CD4-positive, alpha-beta T cell (primary cell): Measurements from ENCODE around the gene TUT1. TPM values are rescaled to one million over a fixed set of nuclear protein-coding genes. Genes with fewer than 3 reads are reported as not detected.

Experiments
- ATAC-seq: fragments of 200-7000 bp; cut with Tn5 transposase; one replicate; pipeline ENCODE4 v1.10.0; 2022; ENCODE audit warnings: mild to moderate bottlenecking; ENCODE audit not compliant: poor library complexity
- CTCF ChIA-PET: fragments of 350-600 bp; sonication (Branson Sonifier 250); formaldehyde crosslinking; loops from one replicate; lab custom pipeline; 2021; ENCODE audit warnings: antibody characterized with exemption, inconsistent platforms; lab: Charles Lee
- POLR2A ChIA-PET: fragments of 350-600 bp; sonication (Branson Sonifier 250); formaldehyde crosslinking; loops from one replicate; lab custom pipeline; 2021; ENCODE audit warnings: antibody characterized with exemption, inconsistent platforms; lab: Charles Lee
- DNase-seq, 14 experiments: peaks; one replicate each; pipeline ENCODE4 v3.0.0-alpha.2; 2013 to 2020; ENCODE audit warnings: mixed read lengths in 2 of 14
- H3K27ac ChIP-seq, 2 donors: one replicate each; pipeline versions ENCODE4 v1.5.1 to v1.7.0; 2013; ENCODE audit warnings: low read length in 2 of 2, low read depth in 1 of 2, mild to moderate bottlenecking in 1 of 2
- H3K27me3 ChIP-seq, 2 experiments: 1 replicate in 1 of 2; 2 replicates in 1 of 2; pipeline versions ENCODE4 v1.6.1 to v1.7.0; 2013; ENCODE audit warnings: low read length in 2 of 2, control low read depth in 1 of 2, mild to moderate bottlenecking in 1 of 2, moderate library complexity in 1 of 2; ENCODE audit not compliant: insufficient read depth in 2 of 2, control insufficient read depth in 1 of 2
- H3K36me3 ChIP-seq: one replicate; pipeline ENCODE4 v1.6.1; 2013; ENCODE audit warnings: low read length, control low read depth; ENCODE audit not compliant: insufficient read depth
- H3K4me1 ChIP-seq: one replicate; pipeline ENCODE4 v1.6.1; 2013; ENCODE audit warnings: low read length, control low read depth; ENCODE audit not compliant: insufficient read depth
- H3K4me3 ChIP-seq: one replicate; pipeline ENCODE4 v1.5.1; 2013; ENCODE audit warnings: mild to moderate bottlenecking, low read length, moderate library complexity
- H3K9me3 ChIP-seq, 2 experiments: 1 replicate in 1 of 2; 2 replicates in 1 of 2; pipeline versions ENCODE4 v1.6.1 to v1.7.0; 2013; ENCODE audit warnings: low read length in 2 of 2, mild to moderate bottlenecking in 2 of 2, control low read depth in 1 of 2, moderate library complexity in 1 of 2; ENCODE audit not compliant: control insufficient read depth in 1 of 2, insufficient read depth in 1 of 2
- H3K27ac Mint-ChIP-seq: one replicate; pipeline ENCODE4 v1.8.0; 2020; ENCODE audit warnings: mixed read lengths
- H3K27me3 Mint-ChIP-seq: one replicate; pipeline ENCODE4 v1.8.0; 2021; ENCODE audit warnings: mixed read lengths
- H3K36me3 Mint-ChIP-seq: one replicate; pipeline ENCODE4 v1.8.0; 2021; ENCODE audit warnings: low read depth, mixed read lengths
- H3K4me1 Mint-ChIP-seq: one replicate; pipeline ENCODE4 v1.8.0; 2021; ENCODE audit warnings: low read depth, mixed read lengths
- H3K4me3 Mint-ChIP-seq: one replicate; pipeline ENCODE4 v1.8.0; 2020; ENCODE audit warnings: mild to moderate bottlenecking, mixed read lengths
- H3K9me3 Mint-ChIP-seq: one replicate; pipeline ENCODE4 v1.8.0; 2020; ENCODE audit warnings: mixed read lengths
- CTCF ChIP-seq: fragments of 200-600 bp; IDR thresholded peaks from one replicate; pipeline ENCODE4 v1.8.0; 2022; ENCODE audit warnings: antibody characterized with exemption, mild to moderate bottlenecking
- intact Hi-C, 2 experiments: fragments of 100-400 bp; cut with DNase I in 1 of 2; cut with micrococcal nuclease in 1 of 2; formaldehyde crosslinking; loops; one replicate each; pipeline versions ENCODE4 v1.15.1 to v1.9.0; 2023 to 2025; cut with DNase I, micrococcal nuclease
- total RNA-seq, 174 experiments: library from RNA in 2 of 174; stranded (reverse) in 2 of 174; gene quantifications; one replicate each; pipeline ENCODE4 v1.2.3 and lab custom pipeline; 2021 to 2026

TUT1 gene
- total RNA-seq, 2 experiments from 2014 or later = 25.5 to 26.2 TPM

GRCh38 chr11:62608776-62609175 is 17.5 kb upstream of the TUT1 start:
- H3K27ac ChIP-seq = no peak overlapping the region
- H3K9me3 ChIP-seq = no peaks in the 10 kb centered on the region
- Mint-ChIP-seq H3K9me3 (no peaks in the 10 kb centered on the region), H3K27me3 (no peaks in the 10 kb centered on the region), H3K4me1 (peaks cover 41% of the 10 kb centered on the region), H3K27ac (no peak overlapping the region), H3K36me3 (peaks cover 58% of the 10 kb centered on the region), H3K4me3 (peak overlapping the region; percentile 49)
- ATAC-seq = no peak
- H3K4me1 ChIP-seq = peaks cover 52% of the 10 kb centered on the region
- peaks cover 71% of the 10 kb centered on the region for H3K36me3 ChIP-seq
- POLR2A ChIA-PET = interaction anchor here (0.7 to 2.5 kb wide), 6 partner anchors 12 to 246 kb away, joined by 3 to 16 read pairs (median 4); partner anchors contain the start of genes B3GAT3, TUT1 and UQCC3
- TF ChIP-seq CTCF = no peak
- CTCF ChIA-PET = no interaction called here
- no peaks in the 10 kb centered on the region for H3K27me3 ChIP-seq
- intact Hi-C loops = loop anchor here in 1 of 2 experiments (10.0 kb wide), 1 partner anchor 156 kb away; the partner anchor contains the start of gene POLR2G
- no peak for DNase-seq
- H3K4me3 ChIP-seq = no peak overlapping the region

GRCh38 chr11:62607714-62608113 is 16.4 kb upstream of the TUT1 start:
- ATAC-seq = no peak

GRCh38 chr11:62605902-62606301 is 14.6 kb upstream of the TUT1 start:
- DNase-seq = no peak
- intact Hi-C loops = loop anchor here in 1 of 2 experiments (10.0 kb wide), 1 partner anchor 159 kb away; the partner anchor contains the start of gene POLR2G
- Histone ChIP-seq H3K36me3 (peaks cover 69% of the 10 kb centered on the region), H3K27ac (no peak overlapping the region), H3K27me3 (no peaks in the 10 kb centered on the region), H3K9me3 (no peaks in the 10 kb centered on the region), H3K4me3 (no peak overlapping the region), H3K4me1 (peaks cover 45% of the 10 kb centered on the region)
- no peak for TF ChIP-seq CTCF
- Mint-ChIP-seq H3K27me3 (no peaks in the 10 kb centered on the region), H3K4me1 (peaks cover 46% of the 10 kb centered on the region), H3K9me3 (no peaks in the 10 kb centered on the region), H3K27ac (no peak overlapping the region), H3K36me3 (peaks cover 68% of the 10 kb centered on the region), H3K4me3 (peak overlapping the region; percentile 38)
- ChIA-PET CTCF (no interaction called here), POLR2A (interaction anchor here (0.5 to 1.1 kb wide), 4 partner anchors 13 to 59 kb away, joined by 3 to 5 read pairs (median 4); partner anchors contain the start of genes C11orf98, CSKMT and TUT1)
- ATAC-seq = no peak

More at GRCh38 chr11:62607714-62608113, 16.4 kb upstream of the TUT1 start:
- no peak for TF ChIP-seq CTCF
- H3K4me3 ChIP-seq = no peak overlapping the region
- Mint-ChIP-seq H3K36me3 (peaks cover 63% of the 10 kb centered on the region), H3K27me3 (no peaks in the 10 kb centered on the region), H3K4me3 (peak overlapping the region; percentile 43), H3K9me3 (no peaks in the 10 kb centered on the region), H3K4me1 (peaks cover 50% of the 10 kb centered on the region), H3K27ac (no peak overlapping the region)
- no peaks in the 10 kb centered on the region for H3K9me3 ChIP-seq
- peaks cover 47% of the 10 kb centered on the region for H3K4me1 ChIP-seq
- H3K36me3 ChIP-seq = peaks cover 72% of the 10 kb centered on the region
- H3K27me3 ChIP-seq = no peaks in the 10 kb centered on the region
- ChIA-PET POLR2A (interaction anchor here (0.7 to 2.5 kb wide), 5 partner anchors 8 to 248 kb away, joined by 3 to 16 read pairs (median 4); partner anchors contain the start of gene TUT1), CTCF (no interaction called here)
- no peak overlapping the region for H3K27ac ChIP-seq
- DNase-seq = peak in 2 of 14 experiments; percentile 53 to 66
- intact Hi-C loops = loop anchor here in 1 of 2 experiments (10.0 kb wide), 1 partner anchor 157 kb away; the partner anchor contains the start of gene POLR2G
